IPS DF 19.7 (cell line): ENCODE results near the gene HECTD4.
"Not testable (repeated sequence)": the region's sequence is repeated elsewhere in the genome, so short reads cannot be mapped to it uniquely, and the experiment has no call there.

ENCODE experiments used
- DNase-seq: peaks from one replicate; pipeline ENCODE4 v3.0.0-alpha.2; 2013; ENCODE audit warnings: low read depth, low spot score

HECTD4 gene

DNA sequence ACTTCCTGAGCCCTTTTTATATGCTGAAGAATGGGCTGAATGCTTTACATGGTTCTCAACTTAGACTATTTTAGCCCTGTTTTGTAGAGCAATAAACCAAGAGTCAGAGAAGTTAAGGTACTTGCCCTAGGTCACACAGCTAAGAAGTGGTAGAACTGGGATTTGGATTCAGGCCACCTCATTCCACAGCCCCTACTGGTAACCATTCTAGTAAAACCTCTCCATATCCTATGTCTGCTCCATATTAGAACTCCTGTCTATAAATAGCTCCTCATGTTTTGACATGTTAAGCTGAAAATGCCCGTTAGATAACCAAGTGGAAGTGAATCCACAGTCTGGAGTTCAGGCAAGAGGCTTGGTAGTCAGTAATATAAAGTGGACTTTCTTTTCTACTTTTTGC is 111.6 kb downstream of the HECTD4 start:
- no peak for DNase-seq

DNA sequence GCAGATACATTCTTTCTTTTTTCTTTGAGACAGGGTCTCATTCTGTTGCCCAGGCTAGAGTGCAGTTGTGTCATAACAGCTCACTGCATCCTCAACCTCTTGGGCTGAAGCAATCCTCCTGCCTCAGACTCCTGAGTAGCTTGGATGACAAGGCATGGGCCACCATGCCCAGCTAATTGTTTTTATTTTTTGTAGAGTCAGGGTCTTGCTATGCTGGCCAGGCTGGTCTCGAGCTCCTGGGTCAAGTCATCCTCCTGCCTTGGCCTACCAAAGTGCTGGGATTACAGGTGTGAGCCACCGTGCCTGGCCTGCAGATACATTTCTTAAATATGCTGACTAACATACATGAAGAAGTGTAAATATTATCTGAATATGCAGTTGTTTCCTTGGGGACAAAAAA is 115.8 kb downstream of the HECTD4 start:
- DNase-seq = no peak

DNA sequence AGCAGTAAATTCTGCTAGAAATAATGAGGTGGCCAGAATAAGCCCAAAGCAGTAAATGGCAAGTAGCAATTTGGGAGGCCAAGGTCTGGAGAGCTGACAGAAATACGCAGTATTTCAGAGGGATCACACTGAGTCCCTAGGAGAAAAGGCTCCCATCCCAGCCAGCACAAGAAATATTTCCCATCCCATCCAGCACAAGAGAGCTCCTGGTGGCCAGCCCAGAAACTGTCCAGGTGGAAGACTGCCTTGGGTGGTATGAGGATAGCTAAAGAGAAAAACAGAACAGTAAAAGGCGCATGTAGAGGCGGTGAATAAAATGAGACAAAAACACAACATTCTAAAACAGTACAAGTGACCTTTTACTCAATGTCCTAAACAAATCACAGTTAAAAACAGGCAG is 120.7 kb downstream of the HECTD4 start:
- DNase-seq = no peak

DNA sequence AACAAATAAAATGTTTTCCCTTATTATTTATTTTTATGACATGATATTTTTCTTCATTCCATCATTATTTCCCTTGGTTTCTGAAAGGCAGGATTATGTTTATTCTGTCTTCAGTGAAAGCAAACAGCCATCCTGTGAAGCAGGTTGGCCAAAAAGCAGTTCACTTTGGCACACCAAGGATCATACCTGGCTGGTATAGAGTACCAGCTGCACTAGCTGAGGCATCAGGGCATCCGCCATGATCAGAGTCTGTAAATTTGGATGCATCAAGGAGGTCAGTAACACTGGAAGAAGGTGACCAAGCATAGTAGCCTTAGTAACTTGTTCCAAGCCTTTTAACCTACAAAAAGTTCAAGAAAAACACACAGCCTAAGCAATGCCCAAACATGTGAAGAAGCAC is 123.3 kb downstream of the HECTD4 start:
- DNase-seq = no peak

DNA sequence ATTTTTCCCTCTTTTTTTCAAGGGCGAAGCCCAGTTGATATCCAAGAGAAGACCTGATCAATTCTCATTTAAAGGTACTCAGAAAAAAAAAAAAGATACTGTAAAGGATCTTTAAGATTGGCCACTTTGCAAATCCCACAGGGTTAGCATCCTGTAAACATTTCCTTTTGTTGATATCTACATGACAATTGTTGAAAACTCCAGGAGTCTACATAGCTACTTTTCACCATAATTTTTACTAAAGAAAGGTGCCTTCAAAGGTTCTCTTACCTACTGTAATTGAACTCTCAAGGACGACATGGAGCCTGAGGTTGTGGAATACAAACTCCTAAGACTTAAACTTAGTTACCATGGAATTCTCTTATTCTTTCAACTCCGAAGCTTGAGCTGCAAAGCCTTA is 125.5 kb downstream of the HECTD4 start:
- no peak for DNase-seq

DNA sequence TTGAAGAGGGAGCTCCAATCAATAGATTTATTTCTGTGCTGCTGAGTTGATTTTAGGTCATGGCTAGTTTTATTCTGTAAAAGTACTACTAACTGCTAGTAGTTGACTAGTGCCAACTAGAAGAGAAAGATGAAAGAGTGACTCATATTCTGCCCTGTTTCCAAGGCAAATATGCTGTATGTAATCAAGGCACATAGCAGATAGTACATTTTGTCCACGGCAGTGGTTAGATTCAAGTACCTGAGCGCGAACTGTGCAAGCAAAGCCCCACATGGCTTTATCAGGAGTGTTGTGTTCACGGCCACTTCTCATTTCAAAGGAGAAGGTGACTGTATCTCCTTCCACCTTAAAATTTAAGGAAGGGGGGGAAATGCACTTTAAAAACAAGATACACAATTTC is 130.0 kb downstream of the HECTD4 start:
- no peak for DNase-seq

DNA sequence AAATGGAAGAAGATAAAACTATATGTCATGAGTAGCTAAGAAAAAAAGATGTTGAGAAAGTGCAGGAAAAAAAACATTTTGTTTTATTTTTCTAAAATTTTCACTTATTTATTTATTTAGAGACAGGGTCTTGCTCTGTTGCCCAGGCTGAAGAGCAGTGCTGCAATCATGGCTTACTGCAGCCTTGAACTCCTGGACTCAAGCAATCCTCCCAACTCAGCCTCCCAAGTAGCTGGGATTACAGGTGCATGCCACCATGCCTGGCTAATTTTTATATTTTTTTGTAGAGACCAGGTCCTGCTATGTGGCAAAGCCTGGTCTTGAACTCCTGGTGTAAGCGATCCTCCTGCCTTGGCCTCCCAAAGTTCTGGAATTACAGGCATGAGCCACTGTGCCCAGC is 137.3 kb downstream of the HECTD4 start:
- not testable (repeated sequence) for DNase-seq

DNA sequence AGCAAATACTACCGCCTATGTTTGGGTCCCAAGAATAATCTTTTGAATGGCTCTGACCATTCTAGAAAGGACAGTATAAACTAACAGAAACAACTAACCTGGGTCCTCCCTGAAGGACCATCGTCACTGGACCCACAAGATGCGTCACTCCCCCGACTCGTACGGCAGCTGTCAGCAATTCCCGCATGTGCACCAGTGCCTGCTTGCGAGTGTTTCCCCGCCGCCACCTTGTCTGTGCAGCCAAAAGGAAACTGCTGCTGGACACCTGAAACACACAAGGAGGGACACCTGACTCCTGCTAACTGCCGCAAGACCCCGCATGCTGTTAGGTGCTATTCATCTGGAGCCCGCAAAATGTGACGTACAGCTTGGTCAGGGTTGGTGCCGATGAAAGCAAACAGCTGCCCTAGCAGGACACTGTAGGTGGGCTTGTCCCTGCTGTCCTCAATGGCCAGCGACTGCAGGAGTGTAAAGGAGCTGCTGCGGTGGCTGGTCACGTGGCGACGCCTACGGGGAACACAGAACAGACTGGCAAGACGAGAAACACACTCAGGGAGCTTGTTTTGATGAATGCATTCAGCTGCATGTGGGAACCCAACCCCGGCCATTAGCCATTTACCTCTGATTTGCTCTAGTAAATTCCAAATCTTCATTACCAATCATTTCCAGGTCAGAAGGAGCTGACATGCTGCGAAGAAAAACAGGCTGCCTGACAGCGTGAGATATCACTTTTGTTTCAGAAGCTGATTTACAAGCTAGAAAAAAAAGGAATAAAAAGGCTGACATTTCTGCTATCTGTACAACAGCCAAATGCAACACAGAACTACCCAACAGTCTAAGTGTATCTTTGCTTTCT is 138.7 kb downstream of the HECTD4 start:
- DNase-seq = no peak

DNA sequence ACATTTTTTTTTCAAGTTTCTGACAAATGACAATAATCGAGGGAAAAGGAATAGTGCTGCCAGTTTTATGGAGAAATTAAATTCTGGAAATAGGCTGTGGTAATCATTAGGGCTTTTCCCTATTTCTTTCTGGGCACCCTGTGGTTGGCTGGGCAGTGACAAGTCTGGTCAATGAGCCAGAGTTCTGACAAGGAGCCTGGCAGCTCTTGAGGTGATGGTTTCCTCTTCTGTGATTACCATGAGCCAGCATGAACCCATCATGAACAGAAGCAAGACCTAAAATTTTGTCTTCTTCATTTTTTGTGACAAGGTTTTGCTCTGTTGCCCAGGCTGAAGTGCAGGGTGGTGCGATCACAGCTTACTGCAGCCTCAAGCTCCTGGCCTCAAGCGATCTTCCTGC is 141.1 kb downstream of the HECTD4 start:
- DNase-seq = no peak

DNA sequence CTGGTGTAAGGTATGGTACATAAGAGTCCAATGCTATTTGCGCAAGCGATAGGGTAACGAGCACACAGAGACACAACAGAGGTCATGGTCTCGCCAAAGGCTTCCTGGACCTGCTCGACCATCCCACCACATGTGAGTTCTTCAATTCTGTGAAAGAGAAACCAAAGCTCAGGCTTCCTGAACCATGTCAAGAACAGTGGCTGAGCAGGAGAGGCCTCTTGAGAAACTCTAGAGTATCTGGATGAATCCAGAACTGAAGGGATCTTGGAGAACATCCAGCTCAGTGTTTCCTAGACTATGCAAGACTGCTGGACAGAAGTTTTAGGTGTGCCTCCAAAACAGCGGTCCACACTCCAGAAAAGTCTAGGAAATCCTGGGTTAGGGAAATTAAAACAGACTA is 142.3 kb downstream of the HECTD4 start:
- DNase-seq = no peak

DNA sequence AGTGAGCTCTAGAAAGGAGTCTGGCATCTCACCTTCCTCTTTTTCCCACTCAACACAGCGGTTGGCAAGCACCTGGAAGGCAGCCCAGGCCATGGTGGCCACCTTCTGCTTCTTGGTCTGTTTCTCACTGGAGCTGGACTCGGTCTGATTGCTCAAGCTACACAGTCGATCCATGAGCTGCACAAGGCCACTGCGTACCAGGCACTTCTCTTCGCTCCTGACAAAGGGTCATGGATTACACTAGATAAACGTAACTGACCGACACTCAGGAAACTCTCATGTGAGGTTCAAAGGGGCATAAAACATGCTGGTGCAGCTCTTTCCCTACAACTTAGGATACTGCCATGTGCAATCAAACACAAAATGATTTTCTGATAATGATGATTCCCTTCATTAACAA is 143.2 kb downstream of the HECTD4 start:
- no peak for DNase-seq

DNA sequence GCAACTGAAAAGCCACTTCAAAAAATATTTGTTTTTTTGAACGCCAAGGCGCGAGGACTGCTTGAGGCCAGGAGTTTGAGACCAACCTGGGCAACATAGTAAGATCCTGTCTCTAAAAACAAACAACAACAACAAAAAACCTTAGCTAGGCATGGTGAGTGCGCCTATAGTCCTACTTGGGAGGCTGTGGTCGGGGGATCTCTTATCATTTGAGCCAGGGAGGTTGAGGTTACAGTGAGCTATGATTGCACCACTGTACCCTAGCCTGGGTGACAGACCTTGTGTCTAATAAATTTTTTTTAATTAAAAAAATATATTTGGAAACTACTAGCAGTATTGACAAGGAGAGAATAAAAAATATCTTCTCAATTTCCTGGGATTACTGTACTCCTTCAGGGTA is 143.8 kb downstream of the HECTD4 start:
- DNase-seq = no peak

DNA sequence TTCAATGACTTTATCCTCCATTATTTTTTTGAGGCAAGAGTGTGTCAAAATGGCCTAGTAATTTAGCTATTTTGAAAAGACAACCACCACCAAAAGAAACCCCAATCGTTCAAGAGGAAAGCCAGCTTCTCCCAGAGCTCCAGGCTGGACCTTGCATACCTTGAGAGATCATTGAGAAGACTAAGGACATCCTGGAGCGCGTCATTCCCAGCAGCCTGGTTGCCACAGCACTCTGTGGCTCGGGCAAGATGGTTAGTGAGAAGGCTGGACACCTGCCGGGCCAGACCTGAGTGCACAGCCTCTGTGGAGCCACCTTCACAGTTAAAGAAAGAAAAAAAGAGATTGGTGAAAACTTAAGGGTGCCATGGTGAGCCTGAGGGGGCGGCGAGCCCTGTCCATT is 145.4 kb downstream of the HECTD4 start:
- no peak for DNase-seq

DNA sequence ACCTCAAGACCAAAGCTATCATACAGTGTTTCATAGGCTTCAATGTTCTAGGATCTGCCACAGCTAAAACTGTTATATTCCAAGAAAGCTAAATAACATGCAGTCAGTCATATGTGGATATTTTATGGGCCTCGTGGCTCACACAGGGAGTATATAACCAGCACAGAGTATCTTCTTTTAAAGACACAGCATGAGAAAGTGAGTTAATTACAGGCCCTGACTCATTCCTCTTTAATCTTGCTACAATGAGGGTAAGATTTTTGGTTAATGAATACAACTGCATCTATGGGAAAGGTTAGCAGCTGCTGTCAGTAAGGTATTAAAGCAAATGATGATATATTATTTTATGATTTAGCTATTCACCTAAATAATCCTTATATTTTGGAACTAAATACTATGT is 145.8 kb downstream of the HECTD4 start:
- no peak for DNase-seq

DNA sequence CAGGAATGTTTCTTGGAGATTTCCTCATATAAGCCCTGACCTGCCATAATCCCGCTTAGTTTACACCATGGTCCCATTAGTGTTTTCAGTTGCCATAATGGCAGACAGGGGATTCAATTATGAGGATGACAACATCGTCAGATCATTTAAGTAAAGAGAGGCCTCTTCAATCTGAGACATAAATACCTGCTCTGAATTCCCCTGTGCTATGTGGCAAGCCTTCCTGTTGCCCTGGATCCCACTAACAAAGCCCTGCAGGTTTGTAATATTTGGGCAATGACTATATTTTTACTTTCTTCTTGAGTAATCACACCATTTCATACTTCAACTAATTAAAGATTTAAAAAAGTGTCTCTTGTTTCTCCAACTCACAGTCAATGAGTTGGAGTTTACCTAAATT is 147.9 kb downstream of the HECTD4 start:
- DNase-seq = no peak

DNA sequence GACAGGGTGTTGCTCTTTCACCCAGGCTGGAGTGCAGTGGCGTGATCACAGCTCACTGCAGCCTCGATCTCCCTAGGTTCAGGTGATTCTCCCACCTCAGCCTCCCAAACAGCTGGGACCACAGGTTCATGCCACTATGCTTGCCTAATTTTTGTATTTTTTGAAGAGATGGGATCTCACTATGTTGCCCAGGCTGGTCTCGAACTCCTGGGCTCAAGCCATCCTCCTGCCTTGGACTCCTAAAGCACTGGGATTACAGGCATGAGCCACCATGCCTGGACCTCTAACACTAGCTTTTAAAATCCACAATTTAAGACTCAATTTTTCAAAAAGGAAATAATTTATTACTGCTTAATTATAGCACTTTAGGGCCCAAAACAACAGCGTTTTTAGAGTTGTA is 149.0 kb downstream of the HECTD4 start:
- DNase-seq = no peak

DNA sequence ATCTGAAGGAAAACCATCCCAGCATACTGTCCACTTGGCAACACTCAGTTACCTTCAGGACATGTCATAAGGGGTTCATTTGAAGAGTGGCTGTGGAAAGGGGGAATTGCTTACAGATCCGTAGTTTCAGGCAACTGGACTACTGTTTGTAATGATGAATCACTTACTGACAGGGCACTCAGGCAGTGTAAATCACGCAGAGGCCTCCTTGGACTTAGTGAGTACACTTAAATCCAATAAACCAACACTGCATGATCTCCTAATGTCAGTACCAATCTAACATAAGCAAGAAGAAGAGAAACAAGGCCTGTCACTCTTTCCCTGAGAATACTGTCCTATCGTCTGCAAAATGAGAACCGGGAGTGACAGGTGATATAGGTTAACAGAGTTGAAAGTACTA is 152.1 kb downstream of the HECTD4 start:
- no peak for DNase-seq

DNA sequence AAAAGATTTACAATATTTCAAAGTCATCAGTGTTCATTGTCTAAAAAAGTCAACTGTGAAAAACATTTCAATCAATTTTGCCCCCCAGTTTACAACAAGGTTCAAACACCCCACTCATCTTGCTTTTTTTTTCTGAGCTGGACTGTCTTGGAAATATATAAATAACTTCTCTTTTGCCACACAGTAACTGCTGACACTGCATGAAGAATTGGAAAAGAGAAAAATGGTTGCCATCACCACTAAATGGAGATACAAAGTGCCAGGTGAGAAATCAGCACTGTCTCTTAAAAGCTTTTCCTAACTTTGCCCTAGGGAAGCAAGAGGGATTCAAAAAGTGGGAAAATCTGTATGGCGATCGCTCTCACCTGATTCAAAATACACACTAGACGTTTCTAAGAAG is 155.5 kb downstream of the HECTD4 start:
- no peak for DNase-seq

DNA sequence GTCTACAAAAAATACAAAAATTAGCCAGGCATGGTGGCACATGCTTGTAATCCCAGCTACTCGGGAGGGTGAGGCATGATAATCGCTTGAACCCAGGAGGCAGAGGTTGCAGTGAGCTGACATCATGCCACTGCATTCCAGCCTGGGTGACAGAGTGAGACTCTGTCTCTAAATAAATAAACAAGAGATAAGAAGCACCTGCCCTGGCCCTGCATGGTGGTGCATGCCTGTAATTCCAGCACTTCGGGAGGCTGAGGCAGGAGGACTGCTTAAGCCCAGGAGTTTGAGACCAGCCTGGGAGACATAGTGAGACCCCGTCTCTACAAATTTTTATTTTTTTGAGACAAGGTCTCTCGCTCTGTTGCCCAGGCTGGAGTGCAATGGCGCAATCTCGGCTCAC is 161.6 kb downstream of the HECTD4 start:
- not testable (repeated sequence) for DNase-seq

DNA sequence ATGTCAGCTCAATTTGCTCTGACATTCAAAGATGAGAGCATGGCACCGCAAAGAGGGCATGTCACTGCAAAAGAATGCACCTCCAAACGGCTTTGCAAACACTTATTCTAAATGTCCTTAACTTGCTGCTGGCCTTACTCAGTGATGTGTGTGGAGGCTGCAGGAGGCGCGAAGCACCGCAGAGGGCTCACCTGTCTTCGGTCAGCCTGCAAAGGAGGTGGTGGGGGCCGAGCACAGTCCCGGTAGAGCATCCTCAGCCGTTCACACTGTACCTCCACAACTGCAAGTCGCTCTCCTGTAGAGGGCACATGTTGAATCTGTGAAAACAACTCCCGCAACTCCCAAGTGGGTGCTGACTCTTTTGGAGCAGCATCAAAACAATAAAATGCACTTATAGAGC is 163.0 kb downstream of the HECTD4 start:
- no peak for DNase-seq

DNA sequence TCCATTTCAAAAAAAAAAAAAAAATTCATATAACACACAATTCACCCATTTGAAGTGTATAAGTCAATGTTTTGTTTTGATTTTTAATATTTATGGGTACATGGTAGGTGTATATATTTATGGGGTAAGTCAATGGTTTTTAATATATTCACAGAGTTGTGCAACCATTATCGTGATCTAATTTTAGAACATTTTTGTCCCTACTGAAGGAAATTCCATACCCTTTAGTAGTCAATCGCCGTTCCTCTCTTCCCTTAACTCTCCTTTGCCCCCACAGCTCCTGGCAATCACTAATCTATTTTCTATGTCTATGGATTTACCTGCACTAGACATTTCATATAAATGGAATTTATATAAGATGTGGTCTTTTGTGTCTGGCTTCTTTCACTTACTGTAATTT is 164.1 kb downstream of the HECTD4 start:
- DNase-seq = no peak

DNA sequence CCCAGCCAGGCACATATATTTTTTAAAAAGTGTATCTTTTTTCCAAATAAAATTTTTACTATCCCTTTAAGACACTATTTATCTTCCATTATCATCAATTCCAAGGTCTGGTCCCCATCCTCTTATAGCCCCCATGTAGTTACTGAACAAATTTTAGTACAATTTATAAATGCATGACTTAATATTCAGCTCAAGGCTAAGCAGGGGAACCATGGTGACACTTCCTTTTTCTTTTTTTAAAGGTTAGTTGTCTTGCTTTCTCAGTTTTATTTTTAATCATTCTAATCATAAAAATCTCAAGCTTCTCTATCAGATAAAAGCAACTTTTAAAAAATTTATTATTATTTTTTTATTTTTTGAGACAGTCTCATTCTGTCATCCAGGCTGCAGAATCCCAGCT is 164.6 kb downstream of the HECTD4 start:
- DNase-seq = no peak

DNA sequence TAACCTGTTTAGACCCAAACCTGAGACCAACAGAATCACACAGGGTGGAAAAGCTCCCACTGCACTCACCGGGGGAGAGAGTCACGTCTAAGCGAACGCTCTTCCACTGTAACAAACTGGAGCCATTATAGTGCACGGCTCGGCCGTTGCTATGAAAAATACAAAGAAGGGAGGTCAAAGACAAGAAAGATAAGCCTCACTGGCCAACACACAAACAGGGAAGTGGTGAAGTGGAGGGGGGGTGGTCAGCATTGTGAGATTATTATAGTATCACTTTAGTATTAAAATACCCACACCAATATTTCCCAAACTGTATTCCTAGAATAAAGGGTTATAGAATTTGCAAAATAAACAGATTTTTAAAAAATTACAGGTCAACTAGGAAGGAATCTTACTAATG is 166.0 kb downstream of the HECTD4 start:
- no peak for DNase-seq

DNA sequence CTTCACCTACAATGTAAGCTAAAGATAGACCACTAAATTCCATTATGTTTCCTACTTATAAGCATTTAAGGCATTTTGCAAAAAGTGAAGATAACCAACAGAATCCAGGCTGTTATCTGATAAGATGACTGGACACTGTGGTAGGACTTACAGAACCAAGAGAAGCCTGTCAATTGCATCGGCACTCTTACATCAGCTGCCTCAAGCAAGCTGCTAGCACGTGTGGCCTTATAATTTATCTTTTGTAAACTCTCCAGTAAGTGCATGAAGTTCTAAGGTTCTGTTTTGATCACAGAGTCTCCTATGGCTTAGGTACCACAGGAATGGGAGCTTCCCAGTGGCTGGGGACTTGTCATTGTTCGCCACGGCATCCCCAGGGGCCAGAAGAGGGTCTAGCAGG is 168.2 kb downstream of the HECTD4 start:
- DNase-seq = no peak
